ENCODE results near the gene IP6K2.

Gene IP6K2

GRCh38 chr3:48662145-48662752 is 54.8 kb downstream of the IP6K2 start:
- TF ChIP-seq CTCF (IDR thresholded peaks at IDR 0.05; ENCODE audit: low read depth, low read length): no peak
- H3K4me3 ChIP-seq (ENCODE audit: low read depth, low read length): peak overlapping the region; percentile 65; the same call in 1 of the 2 replicates

- peak overlapping the region; percentile 40 for H3K4me3 ChIP-seq (ENCODE audit: low read depth, low read length)
- TF ChIP-seq CTCF (IDR thresholded peaks at IDR 0.05; ENCODE audit: low read depth, low read length): no peak
These were observed 55.4 kb downstream of the IP6K2 start for GRCh38 chr3:48661501-48662144.

- H3K4me3 ChIP-seq (ENCODE audit: low read depth, low read length): no peak overlapping the region
- no peak for TF ChIP-seq CTCF (IDR thresholded peaks at IDR 0.05; ENCODE audit: low read depth, low read length)
These were observed 56.1 kb downstream of the IP6K2 start for GRCh38 chr3:48660800-48661400.

GRCh38 chr3:48656841-48657281 is 60.2 kb downstream of the IP6K2 start:
- no peak overlapping the region for H3K4me3 ChIP-seq (ENCODE audit: low read depth, low read length)
- no peak for TF ChIP-seq CTCF (IDR thresholded peaks at IDR 0.05; ENCODE audit: low read depth, low read length)

GRCh38 chr3:48656061-48656840 is 60.8 kb downstream of the IP6K2 start:
- peak; percentile 46 for TF ChIP-seq CTCF (IDR thresholded peaks at IDR 0.05; ENCODE audit: low read depth, low read length)
- peak overlapping the region; percentile 43 for H3K4me3 ChIP-seq (ENCODE audit: low read depth, low read length)

GRCh38 chr3:48655606-48656005 is 61.4 kb downstream of the IP6K2 start:
- peak overlapping the region; percentile 43; the same call in 1 of the 2 replicates for H3K4me3 ChIP-seq (ENCODE audit: low read depth, low read length)
- no peak for TF ChIP-seq CTCF (IDR thresholded peaks at IDR 0.05; ENCODE audit: low read depth, low read length)

Measured in WI38 (cell line).